Caco-2 (cell line): ENCODE measurements around the gene NFKBIE. TPM values are rescaled to one million over a fixed set of nuclear protein-coding genes. Genes with fewer than 3 reads are reported as not detected.
A peak's percentile ranks its signal among the peaks of the same experiment; 100 is the strongest.

ENCODE experiments used
- BruUV-seq: library from RNA; stranded (reverse); fragments of 400-500 nt; replicated peaks from 2 replicates; lab custom pipeline; 2021; lab: Mats Ljungman, UMichigan
- CTCF ChIA-PET: fragments of 300-600 bp; sonication (Branson Sonifier 250); formaldehyde crosslinking; loops from one replicate; lab custom pipeline; 2022; ENCODE audit warnings: antibody characterized with exemption; lab: Charles Lee
- POLR2A ChIA-PET: fragments of 300-600 bp; sonication (Branson Sonifier 250); formaldehyde crosslinking; loops from one replicate; lab custom pipeline; 2022; ENCODE audit warnings: antibody characterized with exemption; lab: Charles Lee
- DNase-seq, 2 experiments: peaks; one replicate each; pipeline versions ENCODE4 v3.0.0 to v3.0.0-alpha.2; 2020 to 2022
- H3K27me3 ChIP-seq: replicated peaks from 2 replicates; pipeline ENCODE4 v1.6.0; 2011; ENCODE audit warnings: low read length; ENCODE audit not compliant: control insufficient read depth, insufficient read depth
- H3K36me3 ChIP-seq: 2 replicates; pipeline ENCODE4 v1.5.1; 2011; ENCODE audit warnings: low read length; ENCODE audit not compliant: control insufficient read depth, insufficient read depth
- H3K4me1 ChIP-seq: fragments of 250-450 bp; sonication (Bioruptor Pico); 2 replicates; pipeline ENCODE4 v1.5.1; 2020; ENCODE audit warnings: mild to moderate bottlenecking
- H3K4me3 ChIP-seq: 2 replicates; pipeline ENCODE4 v1.5.1; 2011; ENCODE audit warnings: low read depth, mild to moderate bottlenecking, control low read depth, low read length
- H3K9me3 ChIP-seq: fragments of 250-450 bp; sonication (Bioruptor Pico); 2 replicates; pipeline ENCODE4 v1.5.1; 2020; ENCODE audit warnings: mild to moderate bottlenecking, moderate library complexity
- H3K27ac Mint-ChIP-seq: one replicate; pipeline ENCODE4 v1.8.0; 2022; ENCODE audit warnings: mixed read lengths; ENCODE audit not compliant: unreplicated experiment
- H3K27me3 Mint-ChIP-seq: one replicate; pipeline ENCODE4 v1.8.0; 2022; ENCODE audit warnings: mixed read lengths; ENCODE audit not compliant: insufficient read depth, unreplicated experiment
- H3K36me3 Mint-ChIP-seq: one replicate; pipeline ENCODE4 v1.8.0; 2022; ENCODE audit warnings: mild to moderate bottlenecking, mixed read lengths; ENCODE audit not compliant: insufficient read depth, unreplicated experiment
- H3K4me1 Mint-ChIP-seq: one replicate; pipeline ENCODE4 v1.8.0; 2022; ENCODE audit warnings: low read depth, mixed read lengths; ENCODE audit not compliant: unreplicated experiment
- H3K4me3 Mint-ChIP-seq: one replicate; pipeline ENCODE4 v1.8.0; 2022; ENCODE audit warnings: mild to moderate bottlenecking, moderate library complexity, mixed read lengths; ENCODE audit not compliant: unreplicated experiment
- H3K9me3 Mint-ChIP-seq: one replicate; pipeline ENCODE4 v1.8.0; 2022; ENCODE audit warnings: mixed read lengths; ENCODE audit not compliant: unreplicated experiment
- intact Hi-C: fragments of 100-400 bp; cut with micrococcal nuclease; formaldehyde crosslinking; loops from one replicate; pipeline ENCODE4 v1.10.0; 2022; ENCODE audit not compliant: unreplicated experiment
- total RNA-seq: library from RNA; stranded (reverse); gene quantifications from 2 replicates; pipeline ENCODE4 v1.2.3, GENCODE V29; 2022
- TF ChIP-seq, protein P1 (sequence below), 2 experiments: fragments of 200-600 bp in 1 of 2; IDR thresholded peaks; 1 replicate in 1 of 2; 2 replicates in 1 of 2; pipeline versions ENCODE4 v1.5.1 to v1.8.0; 2011 to 2022; ENCODE audit warnings: antibody characterized with exemption in 1 of 2, control low read depth in 1 of 2, inconsistent platforms in 1 of 2, low read depth in 1 of 2, low read length in 1 of 2, mild to moderate bottlenecking in 1 of 2, moderate library complexity in 1 of 2; ENCODE audit not compliant: insufficient read depth in 1 of 2, severe bottlenecking in 1 of 2, unreplicated experiment in 1 of 2

Gene NFKBIE
- total RNA-seq, 1 experiment from 2014 or later, result 8.4 TPM

DNA sequence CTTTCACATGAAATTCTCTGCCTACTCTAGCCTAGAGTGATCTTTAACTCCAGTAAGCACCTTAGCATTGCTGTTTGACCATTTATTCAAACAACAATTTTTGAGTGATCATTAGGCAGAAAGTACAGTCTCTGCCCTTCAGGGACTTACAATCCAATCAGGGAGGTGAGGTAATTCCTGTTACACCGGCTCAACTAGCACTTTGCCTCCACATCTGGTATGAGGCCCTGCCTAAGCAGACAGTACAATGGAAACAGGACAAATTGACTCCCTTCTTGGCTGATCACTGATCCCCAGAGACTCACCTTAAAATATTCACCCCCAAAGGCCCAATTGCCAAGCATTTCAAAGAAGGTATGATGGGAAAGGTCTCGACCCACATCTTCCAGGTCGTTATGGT lies 46.4 kb upstream of the NFKBIE start:
- no peak overlapping the region for H3K4me3 ChIP-seq

DNA sequence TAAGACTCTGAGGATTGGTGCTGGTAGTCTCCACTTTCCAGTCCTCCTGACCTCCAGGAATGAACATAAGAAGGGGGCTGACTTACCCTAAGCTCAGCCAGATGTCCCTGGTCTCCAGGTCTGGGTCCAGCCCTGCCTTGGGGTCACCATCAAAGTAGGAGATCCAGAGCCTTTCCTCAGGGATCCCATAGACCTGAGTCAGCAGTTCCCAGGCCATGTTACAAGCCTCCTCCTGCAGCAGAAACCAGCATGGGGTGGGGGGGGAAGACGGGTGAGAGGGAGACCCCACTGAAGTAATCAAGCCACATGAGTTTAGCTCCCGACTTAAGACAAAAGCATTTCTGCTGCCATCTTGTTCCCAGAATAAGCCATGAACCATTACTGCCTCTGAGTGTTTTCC lies 46.0 kb upstream of the NFKBIE start:
- TF ChIP-seq, protein P1, sequence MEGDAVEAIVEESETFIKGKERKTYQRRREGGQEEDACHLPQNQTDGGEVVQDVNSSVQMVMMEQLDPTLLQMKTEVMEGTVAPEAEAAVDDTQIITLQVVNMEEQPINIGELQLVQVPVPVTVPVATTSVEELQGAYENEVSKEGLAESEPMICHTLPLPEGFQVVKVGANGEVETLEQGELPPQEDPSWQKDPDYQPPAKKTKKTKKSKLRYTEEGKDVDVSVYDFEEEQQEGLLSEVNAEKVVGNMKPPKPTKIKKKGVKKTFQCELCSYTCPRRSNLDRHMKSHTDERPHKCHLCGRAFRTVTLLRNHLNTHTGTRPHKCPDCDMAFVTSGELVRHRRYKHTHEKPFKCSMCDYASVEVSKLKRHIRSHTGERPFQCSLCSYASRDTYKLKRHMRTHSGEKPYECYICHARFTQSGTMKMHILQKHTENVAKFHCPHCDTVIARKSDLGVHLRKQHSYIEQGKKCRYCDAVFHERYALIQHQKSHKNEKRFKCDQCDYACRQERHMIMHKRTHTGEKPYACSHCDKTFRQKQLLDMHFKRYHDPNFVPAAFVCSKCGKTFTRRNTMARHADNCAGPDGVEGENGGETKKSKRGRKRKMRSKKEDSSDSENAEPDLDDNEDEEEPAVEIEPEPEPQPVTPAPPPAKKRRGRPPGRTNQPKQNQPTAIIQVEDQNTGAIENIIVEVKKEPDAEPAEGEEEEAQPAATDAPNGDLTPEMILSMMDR (IDR thresholded peaks at IDR 0.05; ENCODE audit: insufficient read depth in 1 of 2, low read depth in 1 of 2, low read length in 1 of 2, severe bottlenecking in 1 of 2, unreplicated experiment in 1 of 2), result no peak
- H3K36me3 Mint-ChIP-seq, result peaks cover 22% of the 10 kb centered on the region
- DNase-seq, result no peak
- peaks cover 3% of the 10 kb centered on the region for H3K27me3 Mint-ChIP-seq
- ChIA-PET POLR2A (no interaction called here), CTCF (interaction anchor here (1.2 kb wide), 1 partner anchor 41 kb away, joined by 4 read pairs; the partner anchor contains the start of gene TMEM151B)
- Histone ChIP-seq H3K9me3 (no peaks in the 10 kb centered on the region), H3K4me3 (no peak overlapping the region), H3K4me1 (no peaks in the 10 kb centered on the region), H3K36me3 (no peaks in the 10 kb centered on the region; the same call in 1 of the 2 replicates), H3K27me3 (no peaks in the 10 kb centered on the region)
- intact Hi-C loops, result no loop called here
- no peaks in the 10 kb centered on the region for H3K4me1 Mint-ChIP-seq
- no TSS peak for BruUV-seq
- H3K4me3 Mint-ChIP-seq, result no peak overlapping the region
- no peaks in the 10 kb centered on the region for H3K9me3 Mint-ChIP-seq
- H3K27ac Mint-ChIP-seq, result no peak overlapping the region

More for the DNA sequence above, 46.4 kb upstream of the NFKBIE start:
- BruUV-seq, result no TSS peak
- H3K9me3 Mint-ChIP-seq, result no peaks in the 10 kb centered on the region
- peak overlapping the region; percentile 94 for H3K27ac Mint-ChIP-seq
- no peaks in the 10 kb centered on the region for H3K4me1 Mint-ChIP-seq
- intact Hi-C loops, result no loop called here
- TF ChIP-seq, protein P1 (IDR thresholded peaks at IDR 0.05; ENCODE audit: insufficient read depth in 1 of 2, low read depth in 1 of 2, low read length in 1 of 2, severe bottlenecking in 1 of 2, unreplicated experiment in 1 of 2), result no peak
- ChIA-PET POLR2A (interaction anchor here (1.3 kb wide), 1 partner anchor 17 kb away, joined by 3 read pairs; no protein-coding TSS in a partner anchor), CTCF (interaction anchor here (1.2 to 3.1 kb wide), 4 partner anchors 14 to 55 kb away, joined by 4 to 16 read pairs (median 10); partner anchors contain the start of gene TMEM151B)
- DNase-seq, result no peak
- Histone ChIP-seq H3K36me3 (no peaks in the 10 kb centered on the region; the same call in 1 of the 2 replicates), H3K27me3 (no peaks in the 10 kb centered on the region), H3K4me1 (no peaks in the 10 kb centered on the region), H3K9me3 (no peaks in the 10 kb centered on the region)
- H3K27me3 Mint-ChIP-seq, result peaks cover 3% of the 10 kb centered on the region
- H3K36me3 Mint-ChIP-seq, result peaks cover 22% of the 10 kb centered on the region
- peak overlapping the region; percentile 98 for H3K4me3 Mint-ChIP-seq

DNA sequence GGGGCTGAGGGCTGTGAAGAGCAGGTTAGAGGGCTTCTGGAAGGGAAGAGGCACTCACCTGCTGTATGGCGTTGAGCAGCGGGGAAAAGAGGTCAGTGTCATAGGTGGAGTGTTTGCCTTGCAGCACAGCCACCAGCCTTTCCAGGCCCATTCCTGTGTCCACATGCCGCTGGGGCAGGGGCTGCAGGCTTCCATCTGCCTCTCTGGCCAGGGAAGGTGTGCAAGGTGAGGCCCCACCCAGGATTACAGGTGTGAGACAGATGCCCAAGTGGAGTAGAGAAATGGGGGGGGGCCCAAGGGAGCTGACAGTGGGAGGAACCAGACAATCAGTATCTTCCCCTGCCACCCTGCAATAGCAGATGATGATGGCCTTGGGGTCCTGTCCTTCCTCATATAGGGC lies 44.9 kb upstream of the NFKBIE start:
- TF ChIP-seq, protein P1 (IDR thresholded peaks at IDR 0.05; ENCODE audit: insufficient read depth in 1 of 2, low read depth in 1 of 2, low read length in 1 of 2, severe bottlenecking in 1 of 2, unreplicated experiment in 1 of 2), result no peak
- Mint-ChIP-seq H3K9me3 (no peaks in the 10 kb centered on the region), H3K36me3 (peaks cover 22% of the 10 kb centered on the region), H3K27me3 (peaks cover 3% of the 10 kb centered on the region), H3K4me1 (no peaks in the 10 kb centered on the region), H3K4me3 (no peak overlapping the region), H3K27ac (no peak overlapping the region)
- intact Hi-C loops, result no loop called here
- H3K9me3 ChIP-seq, result no peaks in the 10 kb centered on the region
- H3K27me3 ChIP-seq, result no peaks in the 10 kb centered on the region
- no TSS peak for BruUV-seq
- ChIA-PET CTCF (no interaction called here), POLR2A (no interaction called here)
- DNase-seq, result no peak
- no peak overlapping the region for H3K4me3 ChIP-seq
- H3K4me1 ChIP-seq, result no peaks in the 10 kb centered on the region
- no peaks in the 10 kb centered on the region; the same call in 1 of the 2 replicates for H3K36me3 ChIP-seq
